Ascending aorta (tissue), 2 donors: ENCODE data around the gene DSE. TPM values are rescaled to one million over a fixed set of nuclear protein-coding genes. Genes with fewer than 3 reads are reported as not detected.

Experiments
- DNase-seq, 2 donors: peaks; one replicate each; pipeline ENCODE4 v3.0.0-alpha.2; 2019; ENCODE audit warnings: low spot score in 2 of 2
- H3K27ac ChIP-seq, 2 donors: fragments of 200-600 bp; sonication (generic); one replicate each; pipeline ENCODE4 v1.5.1; 2016 to 2017; ENCODE audit warnings: mild to moderate bottlenecking in 1 of 2
- H3K27me3 ChIP-seq: fragments of 200-600 bp; sonication (generic); one replicate; pipeline ENCODE4 v1.5.1; 2017
- H3K36me3 ChIP-seq, 2 donors: fragments of 200-600 bp; sonication (generic); one replicate each; pipeline ENCODE4 v1.5.1; 2016
- H3K4me1 ChIP-seq, 2 donors: fragments of 200-600 bp; sonication (generic); one replicate each; pipeline ENCODE4 v1.5.1; 2016 to 2017; ENCODE audit warnings: mild to moderate bottlenecking in 1 of 2
- H3K4me3 ChIP-seq, 2 donors: fragments of 200-600 bp; sonication (generic); one replicate each; pipeline ENCODE4 v1.5.1; 2016 to 2017; ENCODE audit warnings: mild to moderate bottlenecking in 1 of 2
- H3K9me3 ChIP-seq, 2 donors: fragments of 200-600 bp; sonication (generic); one replicate each; pipeline ENCODE4 v1.5.1; 2016
- intact Hi-C: fragments of 100-400 bp; cut with DNase I; formaldehyde crosslinking; loops from one replicate; pipeline ENCODE4 v1.15.1; 2023
- total RNA-seq: library from RNA; depleted of rRNA; stranded (reverse); fragments of >200 nt; gene quantifications from one replicate; pipeline ENCODE4 v1.1.0, GENCODE V29; 2016
- TF ChIP-seq, protein P1 (sequence below), 3 experiments: fragments of 200-600 bp in 2 of 3; fragments of 450-650 bp in 1 of 3; sonication (generic) in 2 of 3; IDR thresholded peaks; one replicate each; pipeline ENCODE4 v1.5.1; 2016 to 2019; ENCODE audit warnings: antibody characterized with exemption in 3 of 3, mild to moderate bottlenecking in 1 of 3, moderate library complexity in 1 of 3

The DSE gene
- total RNA-seq, 1 donor from 2014 or later: 27.6 TPM

DNA sequence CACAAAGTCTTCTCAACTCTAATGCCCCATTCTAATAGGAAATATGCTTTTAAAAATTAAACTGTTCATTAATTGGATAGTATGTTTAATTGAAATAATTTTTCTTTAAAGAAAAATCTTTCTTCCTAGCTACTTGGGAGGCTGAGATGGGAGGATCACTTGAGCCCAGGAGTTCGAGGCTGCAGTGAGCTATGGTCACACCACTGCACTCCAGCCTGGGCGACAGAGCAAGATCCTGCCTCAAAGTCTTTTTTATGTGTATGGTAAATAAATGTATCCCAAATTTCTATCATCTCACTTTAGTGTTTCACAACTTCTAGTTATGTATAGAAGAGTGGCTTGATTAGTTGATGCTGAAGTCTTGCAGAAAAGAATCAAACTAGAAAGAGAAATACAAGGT lies 4.5 kb downstream of the DSE start:
- TF ChIP-seq, protein P1, sequence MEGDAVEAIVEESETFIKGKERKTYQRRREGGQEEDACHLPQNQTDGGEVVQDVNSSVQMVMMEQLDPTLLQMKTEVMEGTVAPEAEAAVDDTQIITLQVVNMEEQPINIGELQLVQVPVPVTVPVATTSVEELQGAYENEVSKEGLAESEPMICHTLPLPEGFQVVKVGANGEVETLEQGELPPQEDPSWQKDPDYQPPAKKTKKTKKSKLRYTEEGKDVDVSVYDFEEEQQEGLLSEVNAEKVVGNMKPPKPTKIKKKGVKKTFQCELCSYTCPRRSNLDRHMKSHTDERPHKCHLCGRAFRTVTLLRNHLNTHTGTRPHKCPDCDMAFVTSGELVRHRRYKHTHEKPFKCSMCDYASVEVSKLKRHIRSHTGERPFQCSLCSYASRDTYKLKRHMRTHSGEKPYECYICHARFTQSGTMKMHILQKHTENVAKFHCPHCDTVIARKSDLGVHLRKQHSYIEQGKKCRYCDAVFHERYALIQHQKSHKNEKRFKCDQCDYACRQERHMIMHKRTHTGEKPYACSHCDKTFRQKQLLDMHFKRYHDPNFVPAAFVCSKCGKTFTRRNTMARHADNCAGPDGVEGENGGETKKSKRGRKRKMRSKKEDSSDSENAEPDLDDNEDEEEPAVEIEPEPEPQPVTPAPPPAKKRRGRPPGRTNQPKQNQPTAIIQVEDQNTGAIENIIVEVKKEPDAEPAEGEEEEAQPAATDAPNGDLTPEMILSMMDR (IDR thresholded peaks at IDR 0.05): no peak
- no peak overlapping the region for H3K27ac ChIP-seq
- H3K27me3 ChIP-seq: no peaks in the 10 kb centered on the region
- H3K4me1 ChIP-seq: peaks cover 0 to 2% of the 10 kb centered on the region in 2 donors
- no peaks in the 10 kb centered on the region for H3K36me3 ChIP-seq
- H3K4me3 ChIP-seq: no peak overlapping the region
- no peak for DNase-seq
- no peaks in the 10 kb centered on the region for H3K9me3 ChIP-seq
- intact Hi-C loops: no loop called here

DNA sequence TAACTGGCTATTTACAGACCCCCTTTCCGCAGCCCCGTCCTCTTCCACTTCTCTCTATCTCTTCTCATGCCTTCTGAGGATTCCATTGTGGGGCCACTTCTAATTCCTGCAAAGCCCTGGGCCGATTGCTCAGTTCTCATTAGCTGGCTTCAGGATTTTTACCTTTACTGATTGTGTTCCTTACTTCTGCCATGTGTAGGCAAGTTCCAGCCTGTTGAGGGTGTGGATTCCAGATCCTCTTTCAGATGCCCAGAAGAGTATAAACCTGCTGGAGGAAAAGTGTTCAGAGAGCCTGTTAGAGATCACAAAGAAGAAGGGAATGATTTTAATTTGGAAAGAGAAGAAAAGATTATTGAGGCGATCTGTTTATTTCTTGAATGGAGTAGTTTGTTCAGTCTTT lies 5.4 kb downstream of the DSE start:
- intact Hi-C loops: no loop called here
- Histone ChIP-seq H3K27ac (no peak overlapping the region), H3K36me3 (no peaks in the 10 kb centered on the region), H3K4me3 (no peak overlapping the region), H3K4me1 (peaks cover 0 to 3% of the 10 kb centered on the region in 2 donors), H3K9me3 (no peaks in the 10 kb centered on the region), H3K27me3 (no peaks in the 10 kb centered on the region)
- TF ChIP-seq, protein P1 (IDR thresholded peaks at IDR 0.05): no peak
- DNase-seq: no peak

- H3K27ac ChIP-seq: no peak overlapping the region
- peaks cover 0 to 3% of the 10 kb centered on the region in 2 donors for H3K4me1 ChIP-seq
Observed at GRCh38 chr6:116379764-116380163, 9.0 kb downstream of the DSE start.

DNA sequence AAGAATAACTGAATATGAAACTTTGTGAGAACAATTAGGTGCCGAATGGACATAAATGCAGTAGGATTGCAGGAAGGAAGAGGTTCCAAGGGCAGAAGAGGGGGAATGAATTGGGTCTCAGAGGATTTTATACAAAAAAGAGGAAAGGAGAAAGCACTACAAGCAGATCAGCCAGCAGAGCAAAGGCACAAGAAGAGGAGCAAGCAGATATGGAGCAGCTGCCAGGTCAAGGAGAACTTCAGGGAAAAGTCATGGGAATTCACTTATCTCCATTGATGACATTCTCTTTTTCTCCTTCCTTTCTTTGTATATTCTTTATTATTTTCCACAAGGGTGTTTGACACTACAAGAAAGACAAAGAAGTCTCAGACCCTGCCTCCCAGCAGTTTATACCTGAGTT lies 9.6 kb downstream of the DSE start:
- no peaks in the 10 kb centered on the region for H3K36me3 ChIP-seq
- no peaks in the 10 kb centered on the region for H3K27me3 ChIP-seq
- TF ChIP-seq, protein P1 (IDR thresholded peaks at IDR 0.05): no peak
- H3K4me3 ChIP-seq: no peak overlapping the region
- no peak for DNase-seq
- no peak overlapping the region for H3K27ac ChIP-seq
- no peaks in the 10 kb centered on the region for H3K9me3 ChIP-seq
- H3K4me1 ChIP-seq: peaks cover 0 to 3% of the 10 kb centered on the region in 2 donors
- intact Hi-C loops: no loop called here

More at GRCh38 chr6:116379764-116380163, 9.0 kb downstream of the DSE start:
- TF ChIP-seq, protein P1 (IDR thresholded peaks at IDR 0.05): no peak
- no peaks in the 10 kb centered on the region for H3K27me3 ChIP-seq
- H3K9me3 ChIP-seq: no peaks in the 10 kb centered on the region
- DNase-seq: no peak
- intact Hi-C loops: no loop called here
- H3K4me3 ChIP-seq: no peak overlapping the region
- H3K36me3 ChIP-seq: no peaks in the 10 kb centered on the region

DNA sequence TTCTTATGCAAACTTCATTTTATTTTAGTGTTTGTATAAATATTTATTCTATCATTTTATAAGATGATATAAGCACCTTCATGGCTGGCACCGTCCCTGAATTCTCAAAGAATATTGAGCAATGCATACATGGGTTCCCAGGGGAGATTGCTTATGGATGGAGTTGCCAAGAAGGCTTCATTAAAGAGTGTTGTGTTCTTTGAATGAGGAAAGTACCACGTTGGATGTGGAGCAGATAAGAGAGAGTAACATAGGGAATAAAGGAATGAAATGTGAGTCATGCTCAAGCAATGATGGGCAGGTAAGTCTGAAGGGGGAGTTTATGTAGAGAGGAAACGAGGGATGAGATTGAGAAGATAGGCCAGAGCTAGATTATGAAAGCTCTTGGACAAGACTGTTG lies 10.3 kb downstream of the DSE start:
- Histone ChIP-seq H3K4me1 (peaks cover 0 to 5% of the 10 kb centered on the region in 2 donors), H3K9me3 (no peaks in the 10 kb centered on the region), H3K36me3 (no peaks in the 10 kb centered on the region), H3K27me3 (no peaks in the 10 kb centered on the region), H3K27ac (no peak overlapping the region), H3K4me3 (no peak overlapping the region)
- TF ChIP-seq, protein P1 (IDR thresholded peaks at IDR 0.05): no peak
- intact Hi-C loops: no loop called here
- no peak for DNase-seq

DNA sequence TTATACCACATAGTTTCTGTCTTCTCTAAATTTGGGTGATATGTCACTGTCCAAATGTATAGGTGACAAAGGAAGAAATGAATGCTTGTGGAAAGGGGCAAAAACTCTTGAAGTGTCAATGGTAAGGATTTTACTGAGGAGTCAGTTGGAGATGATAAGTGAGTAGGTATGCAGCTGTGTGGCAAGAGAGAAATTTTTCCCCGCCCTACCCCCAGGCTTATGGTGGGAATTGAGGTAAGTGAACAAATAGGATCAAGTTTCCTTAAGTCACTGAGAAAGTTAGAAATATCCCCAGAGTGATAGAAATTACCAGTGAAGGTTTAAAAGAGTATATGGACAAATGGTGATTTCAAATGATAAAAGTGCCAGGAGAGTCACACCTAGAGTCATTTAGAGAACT lies 11.8 kb downstream of the DSE start:
- no peak overlapping the region for H3K27ac ChIP-seq
- intact Hi-C loops: no loop called here
- no peaks in the 10 kb centered on the region for H3K36me3 ChIP-seq
- TF ChIP-seq, protein P1 (IDR thresholded peaks at IDR 0.05): no peak
- no peaks in the 10 kb centered on the region for H3K9me3 ChIP-seq
- H3K4me1 ChIP-seq: peaks cover 0 to 14% of the 10 kb centered on the region in 2 donors
- no peak for DNase-seq
- H3K4me3 ChIP-seq: no peak overlapping the region
- no peaks in the 10 kb centered on the region for H3K27me3 ChIP-seq
